ENCODE data around the gene DENND2D. TPM values are rescaled to one million over a fixed set of nuclear protein-coding genes. Genes with fewer than 3 reads are reported as not detected.

DENND2D gene
- total RNA-seq, 1 experiment from 2014 or later, result 0.11 TPM

DNA sequence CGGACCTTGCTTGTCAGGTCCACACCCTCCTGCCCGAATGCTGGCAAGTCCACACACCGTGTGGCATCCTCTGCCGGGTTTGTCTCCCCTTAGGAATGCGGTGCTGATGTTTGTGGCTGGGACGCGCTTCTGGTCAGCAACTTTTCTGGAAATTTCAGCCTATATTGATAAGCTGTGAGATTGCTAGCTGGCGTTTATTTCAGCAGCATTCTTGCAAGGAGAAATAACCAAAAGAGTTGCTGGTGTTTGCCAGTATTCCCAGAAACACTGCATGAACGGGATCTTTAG, 59.8 kb downstream of the DENND2D start:
- Histone ChIP-seq H3K4ac (ENCODE audit: low read depth, low read length) (no peak overlapping the region), H2BK120ac (ENCODE audit: low read depth, low read length, poor library complexity, severe bottlenecking) (no peak overlapping the region), H4K20me1 (ENCODE audit: control insufficient read depth, insufficient read depth, insufficient read length) (no peaks in the 10 kb centered on the region), H4K8ac (replicated peaks; ENCODE audit: insufficient read length, low read depth, low read length) (no peak overlapping the region), H3K4me1 (ENCODE audit: insufficient read depth, low read length) (no peaks in the 10 kb centered on the region), H2BK12ac (ENCODE audit: insufficient read length, low read depth, low read length) (no peak overlapping the region), H3T11ph (ENCODE audit: low read length) (no peak overlapping the region), H2AK5ac (ENCODE audit: insufficient read length, low read length) (no peak overlapping the region), H4K5ac (ENCODE audit: insufficient read length, low read depth, low read length) (no peak overlapping the region), H3K9me3 (ENCODE audit: control insufficient read depth, low read depth, low read length) (no peaks in the 10 kb centered on the region), H3K27ac (ENCODE audit: insufficient read length, low read depth, low read length) (no peak overlapping the region), H3K9ac (ENCODE audit: extremely low read depth, insufficient read length, low read length) (peak overlapping the region; percentile 79), H3K79me1 (ENCODE audit: insufficient read depth, low read depth, low read length, poor library complexity, severe bottlenecking) (no peaks in the 10 kb centered on the region), H3K4me2 (ENCODE audit: insufficient read depth, insufficient read length, low read length) (peak overlapping the region; percentile 84), H2BK5ac (ENCODE audit: insufficient read length, low read length) (no peak overlapping the region), H3K27me3 (ENCODE audit: insufficient read depth, low read length) (no peaks in the 10 kb centered on the region), H3K23ac (ENCODE audit: insufficient read length, low read depth, low read length) (no peak overlapping the region), H3K14ac (ENCODE audit: insufficient read depth, low read length) (peak overlapping the region; percentile 21; the same call in 1 of the 2 replicates), H2BK20ac (ENCODE audit: low read depth, low read length, poor library complexity, severe bottlenecking) (no peak overlapping the region), H3K23me2 (ENCODE audit: insufficient read length, low read depth, low read length, poor library complexity, severe bottlenecking) (peaks cover 5% of the 10 kb centered on the region), H3K79me2 (ENCODE audit: insufficient read depth, low read length) (peaks cover 17% of the 10 kb centered on the region; the same call in 1 of the 2 replicates), H3K56ac (ENCODE audit: insufficient read length, low read depth, low read length) (no peak overlapping the region), H4K91ac (ENCODE audit: insufficient read length, low read depth, low read length) (no peak overlapping the region), H2AFZ (ENCODE audit: low read length) (no peak overlapping the region), H3K18ac (ENCODE audit: insufficient read length, low read depth, low read length) (no peak overlapping the region), H2BK15ac (ENCODE audit: low read depth, low read length) (no peak overlapping the region)
- Mint-ChIP-seq H3K27me3 (ENCODE audit: low read depth) (peaks cover 1% of the 10 kb centered on the region; the same call in 1 of the 2 replicates), H3K9me3 (no peaks in the 10 kb centered on the region; a peak in 1 of 5 replicates), H3K4me1 (peaks cover 29 to 33% of the 10 kb centered on the region in 2 experiments), H3K27ac (peak overlapping the region in 2 of 3 experiments; percentile 98 to 99; a peak in 3 of 7 replicates), H3K4me3 (peak overlapping the region; percentile 98), H3K36me3 (ENCODE audit: insufficient read depth in 1 of 3, low read depth in 3 of 3) (peaks cover 6 to 10% (median 6%) of the 10 kb centered on the region in 3 experiments; a peak in 6 of 7 replicates)
- WGBS (ENCODE audit: extremely low coverage, insufficient read length, low lambda C conversion rate), result no CpG with 5 or more reads among the region's 9 CpGs
- peak; percentile 64 for DNase-seq
- no peak for TF ChIP-seq CTCF (conservative IDR thresholded peaks at IDR 0.05)

Measured in H9 (cell line).